Esophagus squamous epithelium (tissue), 4 donors: ENCODE measurements around the gene AIP.

ENCODE experiments used
- POLR2A ChIP-seq, 4 donors: fragments of 450-650 bp; IDR thresholded peaks; one replicate each; pipeline ENCODE4 v1.6.1; 2017; ENCODE audit warnings: antibody characterized with exemption in 4 of 4, mild to moderate bottlenecking in 4 of 4, moderate library complexity in 3 of 4
- TF ChIP-seq, protein P1 (sequence below), 6 experiments: fragments of 450-650 bp in 4 of 6; fragments of 200-600 bp in 2 of 6; sonication (generic) in 2 of 6; IDR thresholded peaks; one replicate each; pipeline ENCODE4 v1.5.1; 2016 to 2019; ENCODE audit warnings: antibody characterized with exemption in 6 of 6, mild to moderate bottlenecking in 4 of 6, moderate library complexity in 4 of 6

DNA sequence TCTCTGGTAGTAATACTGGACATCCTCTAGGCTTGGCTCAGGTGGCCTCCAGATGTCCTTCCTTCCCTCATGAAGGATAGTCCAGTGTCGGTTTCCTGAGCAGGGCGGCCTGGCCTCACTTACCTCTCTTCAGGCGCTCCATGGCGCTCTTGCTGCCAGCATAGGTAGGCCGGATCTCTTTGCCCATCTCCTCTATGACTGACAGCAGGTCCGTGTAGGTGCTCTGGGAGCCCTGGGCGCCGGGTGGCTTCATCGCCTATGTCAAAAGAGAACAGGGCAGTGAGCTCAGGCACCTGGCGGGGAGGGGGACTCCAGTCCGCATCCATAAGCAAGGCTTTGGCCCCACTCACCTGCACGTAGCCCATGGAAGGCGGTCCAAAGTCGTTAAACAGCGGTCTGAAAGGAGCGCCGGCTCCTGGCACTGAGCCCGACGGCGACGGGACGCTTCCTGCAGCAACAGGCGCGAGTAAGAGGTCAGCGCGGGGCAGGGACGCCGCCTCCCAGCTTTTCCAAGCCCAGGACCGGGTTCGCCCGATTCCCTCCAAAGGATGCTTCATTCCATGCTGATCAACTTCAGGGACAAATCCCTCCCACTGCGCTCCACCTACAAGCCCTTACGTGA, 24.5 kb downstream of the AIP start:
- TF ChIP-seq, protein P1, sequence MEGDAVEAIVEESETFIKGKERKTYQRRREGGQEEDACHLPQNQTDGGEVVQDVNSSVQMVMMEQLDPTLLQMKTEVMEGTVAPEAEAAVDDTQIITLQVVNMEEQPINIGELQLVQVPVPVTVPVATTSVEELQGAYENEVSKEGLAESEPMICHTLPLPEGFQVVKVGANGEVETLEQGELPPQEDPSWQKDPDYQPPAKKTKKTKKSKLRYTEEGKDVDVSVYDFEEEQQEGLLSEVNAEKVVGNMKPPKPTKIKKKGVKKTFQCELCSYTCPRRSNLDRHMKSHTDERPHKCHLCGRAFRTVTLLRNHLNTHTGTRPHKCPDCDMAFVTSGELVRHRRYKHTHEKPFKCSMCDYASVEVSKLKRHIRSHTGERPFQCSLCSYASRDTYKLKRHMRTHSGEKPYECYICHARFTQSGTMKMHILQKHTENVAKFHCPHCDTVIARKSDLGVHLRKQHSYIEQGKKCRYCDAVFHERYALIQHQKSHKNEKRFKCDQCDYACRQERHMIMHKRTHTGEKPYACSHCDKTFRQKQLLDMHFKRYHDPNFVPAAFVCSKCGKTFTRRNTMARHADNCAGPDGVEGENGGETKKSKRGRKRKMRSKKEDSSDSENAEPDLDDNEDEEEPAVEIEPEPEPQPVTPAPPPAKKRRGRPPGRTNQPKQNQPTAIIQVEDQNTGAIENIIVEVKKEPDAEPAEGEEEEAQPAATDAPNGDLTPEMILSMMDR (IDR thresholded peaks at IDR 0.05) = no peak
- TF ChIP-seq POLR2A (IDR thresholded peaks at IDR 0.05) = no peak
